ENCODE data around the gene SCAMP4. TPM values are rescaled to one million over a fixed set of nuclear protein-coding genes. Genes with fewer than 3 reads are reported as not detected.
A peak's percentile ranks its signal among the peaks of the same experiment; 100 is the strongest.
"Not testable (repeated sequence)": the region's sequence is repeated elsewhere in the genome, so short reads cannot be mapped to it uniquely, and the experiment has no call there.

Gene SCAMP4
- total RNA-seq, 1 donor = 70.6 TPM

DNA sequence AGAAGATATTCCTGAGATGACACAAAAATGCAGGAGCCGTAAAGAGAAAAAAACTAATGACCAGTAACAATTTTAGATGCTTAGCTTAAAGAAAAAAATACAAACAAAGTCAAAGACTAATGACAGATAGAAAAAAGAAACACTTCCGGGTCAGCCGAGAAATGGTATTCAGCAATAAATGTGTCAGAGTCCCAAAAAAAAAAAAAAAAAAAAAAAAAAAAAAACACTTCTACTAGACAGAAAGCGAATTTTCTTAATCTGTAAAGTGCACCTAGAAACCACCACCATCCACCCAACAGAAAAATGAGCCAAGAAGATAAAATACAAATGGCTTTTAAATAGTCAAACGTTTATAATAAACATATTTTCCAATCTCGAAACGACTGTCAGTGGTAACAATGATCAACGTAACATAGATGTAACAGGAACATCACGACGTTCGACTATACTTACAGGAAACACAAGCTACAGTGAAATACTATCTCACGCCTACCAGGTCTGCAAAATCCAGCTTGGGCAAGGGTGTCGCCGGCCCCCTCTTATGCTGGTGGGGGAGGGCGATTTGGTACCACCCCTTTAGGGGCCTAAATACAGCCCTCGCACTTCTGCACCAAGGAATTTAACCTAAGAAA, 30.5 kb upstream of the SCAMP4 start:
- peak; percentile 85 for DNase-seq (ENCODE audit: insufficient read length, low spot score, missing footprints)
- no peaks in the 10 kb centered on the region for H3K9me3 ChIP-seq (ENCODE audit: low read depth, low read length)
- H3K79me2 ChIP-seq (ENCODE audit: insufficient read depth, low read length) = peaks cover 62% of the 10 kb centered on the region
- TF ChIP-seq, protein P1, sequence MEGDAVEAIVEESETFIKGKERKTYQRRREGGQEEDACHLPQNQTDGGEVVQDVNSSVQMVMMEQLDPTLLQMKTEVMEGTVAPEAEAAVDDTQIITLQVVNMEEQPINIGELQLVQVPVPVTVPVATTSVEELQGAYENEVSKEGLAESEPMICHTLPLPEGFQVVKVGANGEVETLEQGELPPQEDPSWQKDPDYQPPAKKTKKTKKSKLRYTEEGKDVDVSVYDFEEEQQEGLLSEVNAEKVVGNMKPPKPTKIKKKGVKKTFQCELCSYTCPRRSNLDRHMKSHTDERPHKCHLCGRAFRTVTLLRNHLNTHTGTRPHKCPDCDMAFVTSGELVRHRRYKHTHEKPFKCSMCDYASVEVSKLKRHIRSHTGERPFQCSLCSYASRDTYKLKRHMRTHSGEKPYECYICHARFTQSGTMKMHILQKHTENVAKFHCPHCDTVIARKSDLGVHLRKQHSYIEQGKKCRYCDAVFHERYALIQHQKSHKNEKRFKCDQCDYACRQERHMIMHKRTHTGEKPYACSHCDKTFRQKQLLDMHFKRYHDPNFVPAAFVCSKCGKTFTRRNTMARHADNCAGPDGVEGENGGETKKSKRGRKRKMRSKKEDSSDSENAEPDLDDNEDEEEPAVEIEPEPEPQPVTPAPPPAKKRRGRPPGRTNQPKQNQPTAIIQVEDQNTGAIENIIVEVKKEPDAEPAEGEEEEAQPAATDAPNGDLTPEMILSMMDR (IDR thresholded peaks at IDR 0.05; ENCODE audit: extremely low read depth, low read depth, low read length) = no peak
- peaks cover 24% of the 10 kb centered on the region for H4K20me1 ChIP-seq (ENCODE audit: insufficient read depth, low read length)
- no peak overlapping the region for H2AFZ ChIP-seq (ENCODE audit: low read length)
- H3K27me3 ChIP-seq (ENCODE audit: insufficient read depth, low read length) = no peaks in the 10 kb centered on the region
- H3K36me3 ChIP-seq (ENCODE audit: insufficient read depth, low read length) = peaks cover 14% of the 10 kb centered on the region
- peak overlapping the region; percentile 99 for H3K4me3 ChIP-seq (ENCODE audit: insufficient read depth, low read length)
- H3K4me1 ChIP-seq (ENCODE audit: insufficient read depth, low read length) = peaks cover 21% of the 10 kb centered on the region
- H3K27ac ChIP-seq (ENCODE audit: low read depth, low read length) = peak overlapping the region; percentile 95
- peak overlapping the region; percentile 99 for H3K4me2 ChIP-seq (ENCODE audit: insufficient read depth, low read length)

DNA sequence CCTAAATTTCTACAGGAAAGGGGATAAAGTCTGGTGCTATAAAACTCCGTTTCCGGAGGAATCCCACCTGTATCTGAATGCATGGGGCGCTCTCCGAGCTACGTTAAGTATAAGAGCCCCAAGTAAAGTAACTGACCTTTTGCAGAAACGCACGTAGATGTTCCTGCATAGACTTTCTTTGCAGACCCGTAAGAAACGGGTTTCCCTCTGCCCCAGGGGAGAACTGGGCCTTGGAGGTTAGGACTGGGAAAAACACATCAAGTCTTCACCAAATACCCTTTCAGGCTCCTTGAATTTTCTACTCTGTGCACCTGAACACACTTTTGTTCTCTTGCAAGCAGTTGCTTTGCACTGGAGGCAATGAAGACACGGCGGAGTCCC, 29.9 kb upstream of the SCAMP4 start:
- Histone ChIP-seq H3K4me3 (ENCODE audit: insufficient read depth, low read length) (peak overlapping the region; percentile 99), H3K79me2 (ENCODE audit: insufficient read depth, low read length) (peaks cover 63% of the 10 kb centered on the region), H4K20me1 (ENCODE audit: insufficient read depth, low read length) (peaks cover 26% of the 10 kb centered on the region), H3K4me1 (ENCODE audit: insufficient read depth, low read length) (peaks cover 21% of the 10 kb centered on the region), H3K27ac (ENCODE audit: low read depth, low read length) (peak overlapping the region; percentile 95), H2AFZ (ENCODE audit: low read length) (peak overlapping the region; percentile 72), H3K36me3 (ENCODE audit: insufficient read depth, low read length) (peaks cover 14% of the 10 kb centered on the region), H3K4me2 (ENCODE audit: insufficient read depth, low read length) (peak overlapping the region; percentile 99)
- H3K27me3 ChIP-seq (ENCODE audit: insufficient read depth, low read length); DNase-seq (ENCODE audit: insufficient read length, low spot score, missing footprints); H3K9me3 ChIP-seq (ENCODE audit: low read depth, low read length): not testable (repeated sequence)

DNA sequence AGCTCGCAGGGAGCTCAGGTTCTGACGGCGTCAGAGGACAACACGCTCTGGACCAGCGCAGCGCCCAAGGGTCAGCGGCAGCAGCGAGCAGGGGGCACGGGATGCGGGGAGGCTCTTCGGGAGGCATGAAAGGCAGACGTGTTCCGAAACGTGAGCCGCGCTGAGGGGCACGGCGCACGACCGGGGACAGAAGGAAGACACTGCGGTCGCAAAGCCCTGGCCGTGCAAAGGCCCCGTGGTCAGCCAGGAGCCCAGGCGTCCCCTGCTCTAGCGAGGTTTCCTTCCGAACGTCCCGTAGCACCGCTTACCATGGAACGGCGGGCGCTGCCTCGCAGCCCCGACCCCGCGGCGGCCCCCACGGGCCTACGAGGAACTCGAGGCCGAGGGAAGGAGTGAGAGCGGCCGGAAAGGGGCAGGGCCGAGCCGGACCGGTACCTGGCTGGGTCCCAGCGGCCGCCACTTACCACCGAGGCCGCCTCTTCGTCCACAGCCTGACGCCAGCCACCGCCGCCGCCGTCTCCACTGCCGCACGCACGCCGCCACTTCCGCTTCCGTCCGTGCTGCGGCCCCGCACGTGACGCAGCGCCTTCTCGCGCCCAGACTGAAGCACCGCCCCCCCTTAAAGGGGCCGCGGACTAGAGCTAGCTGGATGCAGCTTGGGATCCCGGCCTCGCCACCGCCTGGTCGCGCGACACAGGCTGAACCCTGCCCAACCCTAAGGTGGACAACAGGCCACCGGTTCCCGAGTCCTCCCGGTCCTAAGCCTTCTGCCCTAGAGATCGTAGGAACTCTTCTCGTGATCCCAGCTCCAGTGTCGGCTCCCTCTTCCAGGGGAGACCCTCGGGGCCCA, 29.3 kb upstream of the SCAMP4 start:
- Histone ChIP-seq H3K9me3 (ENCODE audit: low read depth, low read length) (no peaks in the 10 kb centered on the region), H3K4me2 (ENCODE audit: insufficient read depth, low read length) (peak overlapping the region; percentile 99), H3K79me2 (ENCODE audit: insufficient read depth, low read length) (peaks cover 65% of the 10 kb centered on the region), H2AFZ (ENCODE audit: low read length) (peak overlapping the region; percentile 72), H3K4me1 (ENCODE audit: insufficient read depth, low read length) (peaks cover 21% of the 10 kb centered on the region), H4K20me1 (ENCODE audit: insufficient read depth, low read length) (peaks cover 31% of the 10 kb centered on the region), H3K27ac (ENCODE audit: low read depth, low read length) (peak overlapping the region; percentile 95), H3K36me3 (ENCODE audit: insufficient read depth, low read length) (peaks cover 13% of the 10 kb centered on the region), H3K27me3 (ENCODE audit: insufficient read depth, low read length) (no peaks in the 10 kb centered on the region), H3K4me3 (ENCODE audit: insufficient read depth, low read length) (peak overlapping the region; percentile 99)
- TF ChIP-seq, protein P1 (IDR thresholded peaks at IDR 0.05; ENCODE audit: extremely low read depth, low read depth, low read length) = no peak
- DNase-seq (ENCODE audit: insufficient read length, low spot score, missing footprints) = peak; percentile 99

DNA sequence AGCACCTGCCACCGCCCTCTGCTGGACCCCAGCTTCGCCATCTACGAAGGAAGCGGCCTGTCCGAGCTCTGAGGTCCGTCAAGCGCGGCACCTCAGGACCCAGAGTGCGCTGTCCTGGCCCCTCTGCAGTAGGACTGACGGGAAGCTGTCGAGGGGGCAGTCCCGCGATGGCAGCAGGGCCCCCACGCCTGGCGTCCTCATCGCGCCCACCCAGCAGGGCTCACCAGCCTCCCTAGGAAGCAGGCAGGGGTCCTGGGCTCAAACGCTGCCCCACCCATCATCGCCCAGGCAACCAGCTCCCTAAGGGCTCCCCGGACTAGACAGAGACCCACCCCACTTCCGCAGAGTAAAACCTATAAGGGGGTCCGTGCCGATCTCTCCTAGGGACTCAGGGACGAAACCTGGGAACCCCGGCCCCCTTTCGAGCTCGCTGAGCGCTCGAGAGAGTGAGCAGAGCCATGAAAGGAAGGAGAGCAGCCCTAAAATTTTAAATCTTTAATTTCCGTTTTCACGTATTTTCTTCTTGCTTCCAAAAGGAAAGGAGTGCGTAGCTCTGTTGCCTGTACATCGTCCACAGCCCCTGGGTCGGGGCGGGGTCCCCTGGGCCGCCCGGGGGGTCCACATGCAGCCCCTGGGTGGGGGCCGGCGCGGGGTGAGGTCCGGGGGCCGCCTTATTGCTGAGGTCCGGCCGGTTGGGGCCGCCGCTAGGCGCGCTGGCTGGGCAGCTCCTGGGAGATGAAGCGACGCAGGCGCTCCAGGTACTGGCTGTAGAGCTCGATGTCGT, 28.5 kb upstream of the SCAMP4 start:
- not testable (repeated sequence) for H3K36me3 ChIP-seq (ENCODE audit: insufficient read depth, low read length); H3K9me3 ChIP-seq (ENCODE audit: low read depth, low read length); H3K27me3 ChIP-seq (ENCODE audit: insufficient read depth, low read length)
- peak; percentile 90 for DNase-seq (ENCODE audit: insufficient read length, low spot score, missing footprints)
- Histone ChIP-seq H3K27ac (ENCODE audit: low read depth, low read length) (peak overlapping the region; percentile 95), H3K4me3 (ENCODE audit: insufficient read depth, low read length) (peak overlapping the region; percentile 99), H3K79me2 (ENCODE audit: insufficient read depth, low read length) (peaks cover 61% of the 10 kb centered on the region), H4K20me1 (ENCODE audit: insufficient read depth, low read length) (peaks cover 31% of the 10 kb centered on the region), H3K4me2 (ENCODE audit: insufficient read depth, low read length) (peak overlapping the region; percentile 99), H3K4me1 (ENCODE audit: insufficient read depth, low read length) (peaks cover 21% of the 10 kb centered on the region), H2AFZ (ENCODE audit: low read length) (peak overlapping the region; percentile 62)

DNA sequence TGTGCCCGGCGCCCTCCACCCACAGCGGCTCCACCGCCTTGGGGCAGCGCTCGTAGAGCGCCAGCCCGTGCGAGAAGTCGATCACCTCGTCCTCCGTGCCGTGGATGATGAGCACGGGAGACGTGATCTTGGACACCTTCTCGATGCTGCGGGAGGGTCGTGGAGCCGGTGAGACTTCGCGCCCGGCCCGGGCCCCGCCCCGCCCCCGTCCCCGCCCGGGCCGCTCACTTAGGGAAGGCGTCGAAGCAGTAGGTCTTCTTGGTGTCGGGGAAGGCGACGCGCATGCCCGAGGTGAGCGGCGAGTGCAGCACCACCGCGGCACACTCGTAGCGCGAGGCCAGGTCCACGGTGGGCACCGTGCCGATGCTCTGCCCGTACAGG, 27.9 kb upstream of the SCAMP4 start:
- H3K79me2 ChIP-seq (ENCODE audit: insufficient read depth, low read length) = peaks cover 61% of the 10 kb centered on the region
- not testable (repeated sequence) for H3K4me3 ChIP-seq (ENCODE audit: insufficient read depth, low read length); H3K27ac ChIP-seq (ENCODE audit: low read depth, low read length); DNase-seq (ENCODE audit: insufficient read length, low spot score, missing footprints); H2AFZ ChIP-seq (ENCODE audit: low read length); H3K9me3 ChIP-seq (ENCODE audit: low read depth, low read length); H3K4me2 ChIP-seq (ENCODE audit: insufficient read depth, low read length); H3K36me3 ChIP-seq (ENCODE audit: insufficient read depth, low read length); H3K27me3 ChIP-seq (ENCODE audit: insufficient read depth, low read length)
- peaks cover 34% of the 10 kb centered on the region for H4K20me1 ChIP-seq (ENCODE audit: insufficient read depth, low read length)
- peaks cover 21% of the 10 kb centered on the region for H3K4me1 ChIP-seq (ENCODE audit: insufficient read depth, low read length)

DNA sequence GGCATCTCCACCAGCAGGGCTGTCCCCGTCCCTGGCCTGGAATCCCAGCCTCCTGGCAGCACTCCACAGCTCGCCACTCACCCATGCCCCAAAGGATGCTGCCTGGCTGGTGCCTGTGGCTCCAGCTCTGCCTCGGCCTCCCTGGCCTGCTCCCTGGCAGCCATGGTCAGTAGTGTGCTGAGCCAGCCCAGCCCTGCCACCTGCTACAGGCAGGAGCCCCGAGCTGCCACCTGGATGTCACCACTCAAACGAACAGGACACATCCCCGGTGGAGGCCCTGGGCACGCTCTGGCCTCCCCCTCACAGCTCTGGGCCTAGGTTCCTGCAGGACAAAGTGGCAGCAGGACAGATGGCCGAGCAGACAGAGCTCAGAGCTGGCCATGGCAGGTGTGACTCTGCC, 26.6 kb upstream of the SCAMP4 start:
- H3K27me3 ChIP-seq (ENCODE audit: insufficient read depth, low read length); H3K4me2 ChIP-seq (ENCODE audit: insufficient read depth, low read length); H3K36me3 ChIP-seq (ENCODE audit: insufficient read depth, low read length); H3K27ac ChIP-seq (ENCODE audit: low read depth, low read length); H3K9me3 ChIP-seq (ENCODE audit: low read depth, low read length); H2AFZ ChIP-seq (ENCODE audit: low read length); H3K4me3 ChIP-seq (ENCODE audit: insufficient read depth, low read length); DNase-seq (ENCODE audit: insufficient read length, low spot score, missing footprints): not testable (repeated sequence)
- peaks cover 37% of the 10 kb centered on the region for H4K20me1 ChIP-seq (ENCODE audit: insufficient read depth, low read length)
- peaks cover 61% of the 10 kb centered on the region for H3K79me2 ChIP-seq (ENCODE audit: insufficient read depth, low read length)
- peaks cover 21% of the 10 kb centered on the region for H3K4me1 ChIP-seq (ENCODE audit: insufficient read depth, low read length)

DNA sequence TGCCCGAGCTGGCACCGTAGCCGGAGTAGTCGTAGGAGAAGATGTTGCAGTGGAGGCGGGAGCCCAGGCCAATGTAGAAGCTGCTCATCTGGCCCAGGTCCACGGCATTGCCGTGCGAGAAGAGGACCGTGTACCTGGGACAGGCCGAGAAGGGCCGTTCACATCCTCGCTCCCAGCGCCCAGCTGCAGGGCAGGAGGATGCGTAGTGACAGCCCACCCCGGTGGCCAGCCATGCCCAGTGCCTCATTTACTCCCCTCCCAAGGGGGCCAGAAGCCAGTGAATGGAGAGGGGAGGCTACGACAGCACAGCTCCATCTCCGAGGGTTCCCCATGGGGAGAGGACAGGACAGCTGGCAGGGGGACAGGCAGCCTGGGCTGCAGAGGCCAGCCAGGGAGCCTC, 25.2 kb upstream of the SCAMP4 start:
- not testable (repeated sequence) for H3K4me3 ChIP-seq (ENCODE audit: insufficient read depth, low read length); H3K36me3 ChIP-seq (ENCODE audit: insufficient read depth, low read length); H3K9me3 ChIP-seq (ENCODE audit: low read depth, low read length); H2AFZ ChIP-seq (ENCODE audit: low read length); H3K4me2 ChIP-seq (ENCODE audit: insufficient read depth, low read length); H3K27ac ChIP-seq (ENCODE audit: low read depth, low read length); H3K27me3 ChIP-seq (ENCODE audit: insufficient read depth, low read length)
- DNase-seq (ENCODE audit: insufficient read length, low spot score, missing footprints) = peak; percentile 69
- peaks cover 61% of the 10 kb centered on the region for H3K79me2 ChIP-seq (ENCODE audit: insufficient read depth, low read length)
- peaks cover 19% of the 10 kb centered on the region for H3K4me1 ChIP-seq (ENCODE audit: insufficient read depth, low read length)
- H4K20me1 ChIP-seq (ENCODE audit: insufficient read depth, low read length) = peaks cover 45% of the 10 kb centered on the region
